H1 (cell line): Measurements from ENCODE around the gene LPGAT1. TPM values are rescaled to one million over a fixed set of nuclear protein-coding genes. Genes with fewer than 3 reads are reported as not detected.

ENCODE experiments used
- CTCF ChIA-PET: fragments of 300-600 bp; sonication (Branson Sonifier 250); formaldehyde crosslinking; loops from one replicate; lab custom pipeline; 2021; ENCODE audit not compliant: partially characterized antibody; lab: Charles Lee
- POLR2A ChIA-PET: fragments of 300-600 bp; sonication (Branson Sonifier 250); formaldehyde crosslinking; loops from one replicate; lab custom pipeline; 2021; ENCODE audit warnings: inconsistent platforms; ENCODE audit not compliant: partially characterized antibody; lab: Charles Lee
- DNase-seq, 2 experiments: peaks; one replicate each; pipeline versions ENCODE4 v3.0.0 to v3.0.0-alpha.2; 2010 to 2022; ENCODE audit warnings: low spot score in 2 of 2, low read depth in 1 of 2, mixed read lengths in 1 of 2
- FAIRE-seq: peaks from 2 replicates; lab custom pipeline; 2011; peaks lifted over from hg19 to GRCh38; lab: Jason Lieb, UNC
- H2AFZ ChIP-seq: 2 replicates; pipeline ENCODE4 v1.8.1; 2012; ENCODE audit warnings: low read length, inconsistent platforms
- H2AK5ac ChIP-seq: 2 replicates; pipeline ENCODE4 v1.6.1; 2013; ENCODE audit warnings: low read depth, low read length
- H2BK120ac ChIP-seq: replicated peaks from 2 replicates; pipeline ENCODE3; 2013; ENCODE audit warnings: low read depth, low read length, inconsistent platforms
- H2BK12ac ChIP-seq: 2 replicates; pipeline ENCODE4 v1.6.1; 2013; ENCODE audit warnings: low read depth, low read length
- H2BK15ac ChIP-seq: 2 replicates; pipeline ENCODE4 v1.6.1; 2013; ENCODE audit warnings: low read length
- H2BK20ac ChIP-seq: 2 replicates; pipeline ENCODE4 v1.6.1; 2013; ENCODE audit warnings: low read length
- H2BK5ac ChIP-seq: 2 replicates; pipeline ENCODE4 v1.6.1; 2013; ENCODE audit warnings: low read depth, low read length
- H3K14ac ChIP-seq: 2 replicates; pipeline ENCODE4 v1.6.1; 2013; ENCODE audit warnings: inconsistent platforms; ENCODE audit not compliant: insufficient read length
- H3K18ac ChIP-seq: 2 replicates; pipeline ENCODE4 v1.6.1; 2013; ENCODE audit warnings: low read length; ENCODE audit errors: extremely low read depth
- H3K23ac ChIP-seq: 2 replicates; pipeline ENCODE4 v1.6.1; 2013; ENCODE audit warnings: inconsistent platforms; ENCODE audit not compliant: insufficient read length
- H3K23me2 ChIP-seq: 2 replicates; pipeline ENCODE4 v1.6.1; 2013; ENCODE audit warnings: low read depth, low read length
- H3K27ac ChIP-seq: 2 replicates; pipeline ENCODE4 v1.6.1; 2011; ENCODE audit warnings: low read depth, low read length, inconsistent platforms
- H3K27me3 ChIP-seq, 4 experiments: replicated peaks in 1 of 4; 1 replicate in 1 of 4; 2 replicates in 3 of 4; pipeline versions ENCODE4 v1.6.1 to v1.8.1; 2011 to 2013; ENCODE audit warnings: low read length in 3 of 4, mild to moderate bottlenecking in 3 of 4, inconsistent platforms in 2 of 4, mixed read lengths in 2 of 4, moderate library complexity in 1 of 4; ENCODE audit not compliant: control insufficient read depth in 3 of 4, insufficient read depth in 3 of 4; ENCODE audit errors: extremely low read depth in 1 of 4
- H3K36me3 ChIP-seq, 4 experiments: 2 replicates each; pipeline versions ENCODE4 v1.6.1 to v1.8.1; 2011 to 2013; ENCODE audit warnings: mild to moderate bottlenecking in 4 of 4, low read length in 3 of 4, moderate library complexity in 2 of 4, control low read depth in 1 of 4, inconsistent platforms in 1 of 4; ENCODE audit not compliant: insufficient read depth in 4 of 4, control insufficient read depth in 2 of 4
- H3K4ac ChIP-seq: replicated peaks from 2 replicates; pipeline ENCODE3; 2013; ENCODE audit warnings: low read length, low read depth, mixed read lengths, inconsistent platforms; ENCODE audit not compliant: insufficient read length
- H3K4me1 ChIP-seq, 4 experiments: replicated peaks in 1 of 4; 1 replicate in 1 of 4; 2 replicates in 3 of 4; pipeline versions ENCODE4 v1.6.1 to v1.8.1; 2011 to 2013; ENCODE audit warnings: low read length in 3 of 4, inconsistent platforms in 2 of 4, mixed read lengths in 1 of 4; ENCODE audit not compliant: insufficient read depth in 4 of 4, control insufficient read depth in 3 of 4
- H3K4me2 ChIP-seq, 2 experiments: 2 replicates each; pipeline versions ENCODE4 v1.6.1 to v1.8.1; 2011 to 2013; ENCODE audit warnings: low read depth in 2 of 2, low read length in 2 of 2, control low read depth in 1 of 2, inconsistent platforms in 1 of 2, mild to moderate bottlenecking in 1 of 2; ENCODE audit not compliant: insufficient read depth in 1 of 2
- H3K4me3 ChIP-seq, 4 experiments: fragments of 200-600, 300-600 bp in 1 of 4; sonication (generic), shearing (Covaris generic), sonication (Bioruptor Twin) in 1 of 4; 2 replicates each; pipeline versions ENCODE4 v1.5.1 to v1.8.1; 2011 to 2016; ENCODE audit warnings: low read length in 4 of 4, low read depth in 3 of 4, control low read depth in 2 of 4, inconsistent platforms in 2 of 4, mild to moderate bottlenecking in 2 of 4, mixed read lengths in 1 of 4, moderate library complexity in 1 of 4; ENCODE audit not compliant: insufficient read depth in 2 of 4; ENCODE audit errors: extremely low read depth in 1 of 4
- H3K56ac ChIP-seq: replicated peaks from 2 replicates; pipeline ENCODE3; 2013; ENCODE audit warnings: low read depth, mild to moderate bottlenecking, mixed read lengths, low read length, inconsistent platforms; ENCODE audit not compliant: insufficient read length
- H3K79me1 ChIP-seq: 2 replicates; pipeline ENCODE4 v1.6.1; 2013; ENCODE audit warnings: low read depth, low read length, control low read depth
- H3K79me2 ChIP-seq, 2 experiments: 2 replicates each; pipeline versions ENCODE4 v1.6.1 to v1.8.1; 2012 to 2013; ENCODE audit warnings: low read length in 2 of 2, mild to moderate bottlenecking in 2 of 2, inconsistent platforms in 1 of 2; ENCODE audit not compliant: insufficient read depth in 2 of 2, control insufficient read depth in 1 of 2
- H3K9ac ChIP-seq, 4 experiments: replicated peaks in 1 of 4; 1 replicate in 1 of 4; 2 replicates in 3 of 4; pipeline versions ENCODE4 v1.6.1 to v1.8.1; 2011 to 2013; ENCODE audit warnings: low read depth in 3 of 4, low read length in 3 of 4, control low read depth in 2 of 4, mild to moderate bottlenecking in 2 of 4, moderate library complexity in 2 of 4, inconsistent platforms in 1 of 4; ENCODE audit errors: extremely low read depth in 1 of 4
- H3K9me3 ChIP-seq, 2 experiments: 2 replicates each; pipeline versions ENCODE4 v1.6.1 to v1.8.1; 2012 to 2013; ENCODE audit warnings: mild to moderate bottlenecking in 2 of 2, moderate library complexity in 2 of 2, control low read depth in 1 of 2, inconsistent platforms in 1 of 2, low read depth in 1 of 2, low read length in 1 of 2, mixed read lengths in 1 of 2; ENCODE audit not compliant: insufficient read depth in 2 of 2
- H4K20me1 ChIP-seq, 2 experiments: replicated peaks in 1 of 2; 2 replicates each; pipeline versions ENCODE3 to v1.8.1; 2011 to 2013; ENCODE audit warnings: inconsistent platforms in 2 of 2, low read length in 2 of 2, mild to moderate bottlenecking in 1 of 2; ENCODE audit not compliant: insufficient read depth in 2 of 2, control insufficient read depth in 1 of 2
- H4K5ac ChIP-seq: 2 replicates; pipeline ENCODE4 v1.6.1; 2013; ENCODE audit warnings: low read length, low read depth, mixed read lengths, inconsistent platforms; ENCODE audit not compliant: insufficient read length
- H4K8ac ChIP-seq: 2 replicates; pipeline ENCODE4 v1.8.0; 2013; ENCODE audit warnings: mild to moderate bottlenecking, moderate library complexity, low read length, inconsistent platforms; ENCODE audit not compliant: insufficient read depth; ENCODE audit errors: extremely low read depth
- H4K91ac ChIP-seq: replicated peaks from 2 replicates; pipeline ENCODE3; 2013; ENCODE audit warnings: low read length, mixed read lengths, inconsistent platforms; ENCODE audit not compliant: insufficient read length
- ASH2L ChIP-seq: fragments of 200-600, 300-600 bp; sonication (generic); IDR thresholded peaks from one replicate; pipeline ENCODE4 v1.7.1; 2017; ENCODE audit warnings: low read length
- BACH1 ChIP-seq: IDR thresholded peaks from 2 replicates; pipeline ENCODE4 v1.6.1; 2012; ENCODE audit warnings: low read length, improper control_type of control experiment
- BRCA1 ChIP-seq: IDR thresholded peaks from 2 replicates; pipeline ENCODE4 v1.6.1; 2012; ENCODE audit warnings: low read depth, low read length, improper control_type of control experiment
- CEBPB ChIP-seq: IDR thresholded peaks from 2 replicates; pipeline ENCODE4 v1.6.1; 2012; ENCODE audit warnings: low read depth, low read length
- EP300 ChIP-seq, 2 experiments: IDR thresholded peaks; 1 replicate in 1 of 2; 2 replicates in 1 of 2; pipeline ENCODE4 v1.6.1; 2011 to 2012; ENCODE audit warnings: low read depth in 2 of 2, low read length in 2 of 2, mild to moderate bottlenecking in 2 of 2, borderline replicate concordance in 1 of 2, inconsistent platforms in 1 of 2, moderate library complexity in 1 of 2
- RXRA ChIP-seq: IDR thresholded peaks from 2 replicates; pipeline ENCODE4 v1.6.1; 2011; ENCODE audit warnings: low read depth, mild to moderate bottlenecking, low read length, moderate library complexity; ENCODE audit not compliant: insufficient read depth
- SP4 ChIP-seq: IDR thresholded peaks from 2 replicates; pipeline ENCODE4 v1.6.1; 2012; ENCODE audit warnings: low read length, inconsistent platforms
- SRF ChIP-seq: IDR thresholded peaks from 2 replicates; pipeline ENCODE4 v1.6.1; 2011; ENCODE audit warnings: mild to moderate bottlenecking, low read depth, low read length, moderate library complexity
- TAF7 ChIP-seq: optimal IDR thresholded peaks from 2 replicates; pipeline ENCODE3; 2011; ENCODE audit warnings: low read depth, mild to moderate bottlenecking, inconsistent platforms, low read length, moderate library complexity, borderline replicate concordance
- TBP ChIP-seq: IDR thresholded peaks from 2 replicates; pipeline ENCODE4 v1.6.1; 2011; ENCODE audit warnings: low read depth, low read length, improper control_type of control experiment
- TEAD4 ChIP-seq: IDR thresholded peaks from 2 replicates; pipeline ENCODE4 v1.6.1; 2012; ENCODE audit warnings: low read depth, low read length, inconsistent platforms, mixed read lengths
- WGBS, 2 experiments: shearing (Covaris generic) in 1 of 2; methylation state at CpG; one replicate each; pipeline versions ENCODE4 v1.1.6 to v1.1.7; 2013 to 2015; ENCODE audit warnings: low lambda C conversion rate in 2 of 2, mixed read lengths in 2 of 2, inconsistent platforms in 1 of 2, low coverage in 1 of 2, missing lambda C conversion rate in 1 of 2; ENCODE audit not compliant: insufficient replicate concordance in 2 of 2, insufficient coverage in 1 of 2, insufficient read length in 1 of 2; ENCODE audit errors: extremely low coverage in 1 of 2, missing lambda C conversion rate in 1 of 2; 5-methylcytosine and 5-hydroxymethylcytosine counted together
- polyA plus RNA-seq, 7 experiments: library from polyadenylated mRNA; depleted of rRNA in 3 of 7; stranded (reverse) in 5 of 7; unstranded in 2 of 7; fragments of >200 nt in 5 of 7; fragments of 200-250 nt in 2 of 7; gene quantifications; 1 replicate in 5 of 7; 2 replicates in 1 of 7; 4 replicates in 1 of 7; pipeline versions ENCODE4 v1.2.1 to v1.2.3, GENCODE V29; 2011 to 2013; ENCODE audit warnings: missing spikeins in 2 of 7, mixed read lengths in 2 of 7
- total RNA-seq: library from RNA; stranded (reverse); fragmentation: NEBNext Ultra II Directional; extraction: Animal tissue kit (Norgen Biotek cat#: 25700); gene quantifications from 2 replicates; pipeline ENCODE4 v1.2.1, GENCODE V29; 2021
- TF ChIP-seq, protein P1 (sequence below): IDR thresholded peaks from 2 replicates; pipeline ENCODE4 v1.6.1; 2012; ENCODE audit warnings: low read length, inconsistent platforms

LPGAT1 gene
- total and polyA plus RNA-seq, 2 of the 8 experiments (the other 6 are each of a cell fraction or from before 2014, with no cell fraction given), result 2.3 to 13.5 TPM

DNA sequence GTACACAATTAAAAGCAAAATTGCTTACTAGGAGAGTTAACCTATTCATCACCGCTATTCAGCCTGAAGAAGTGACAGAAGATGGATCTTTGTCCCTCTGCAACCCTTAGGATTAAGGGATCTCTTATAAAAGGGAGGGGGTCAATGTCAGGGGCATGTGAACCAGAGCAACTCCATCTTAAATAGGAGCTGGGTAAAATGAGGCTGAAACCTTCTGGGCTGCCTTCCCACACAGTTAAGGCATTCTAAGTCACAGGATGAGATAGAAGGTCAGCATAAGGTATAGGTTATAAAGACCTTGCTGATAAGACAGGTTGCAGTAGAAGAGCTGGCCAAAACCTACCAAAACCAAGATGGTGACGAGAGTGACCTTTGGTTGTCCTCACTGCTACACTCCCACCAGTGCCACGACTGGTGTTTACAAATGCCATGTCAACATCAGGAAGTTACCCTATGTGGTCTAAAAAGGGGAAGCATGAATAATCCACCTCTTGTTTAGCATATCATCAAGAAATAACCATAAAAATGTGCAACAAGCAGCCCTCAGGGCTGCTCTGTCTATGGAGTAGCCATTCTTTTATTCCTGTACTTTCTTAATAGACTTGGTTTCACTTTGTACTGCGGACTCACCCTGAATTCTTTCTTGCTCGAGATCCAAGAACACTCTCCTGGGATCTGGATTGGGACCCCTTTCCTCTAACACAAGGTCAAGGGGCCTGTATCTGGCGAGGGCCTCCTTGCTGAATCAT is 119.8 kb downstream of the LPGAT1 start:
- H4K5ac ChIP-seq, result no peak overlapping the region
- H3K79me1 ChIP-seq, result no peaks in the 10 kb centered on the region
- DNase-seq (no peak), FAIRE-seq (no peak)
- H3K4me3 ChIP-seq, result no peak overlapping the region
- H3K27ac ChIP-seq, result no peak overlapping the region
- H2AK5ac ChIP-seq, result no peak overlapping the region
- no peak overlapping the region for H2BK12ac ChIP-seq
- no peak overlapping the region for H3K9ac ChIP-seq
- H3K4ac ChIP-seq, result no peak overlapping the region
- CTCF ChIA-PET, result interaction anchor here (0.8 to 1.6 kb wide), 3 partner anchors 12 to 30 kb away, joined by 3 to 9 read pairs (median 3); no protein-coding TSS in a partner anchor
- H2BK120ac ChIP-seq, result no peak overlapping the region
- peaks cover 0 to under 1% of the 10 kb centered on the region in 2 experiments for H4K20me1 ChIP-seq
- H3K23me2 ChIP-seq, result no peaks in the 10 kb centered on the region
- no peak overlapping the region for H3K23ac ChIP-seq
- H3K79me2 ChIP-seq, result no peaks in the 10 kb centered on the region
- no peak overlapping the region for H2AFZ ChIP-seq
- H2BK5ac ChIP-seq, result no peak overlapping the region
- no peak overlapping the region for H2BK15ac ChIP-seq
- POLR2A ChIA-PET, result no interaction called here
- WGBS, 2 experiments, result 82% methylated on average over 6 of the region's 6 CpGs; no CpG with 5 or more reads in 1 of the 2 experiments
- H4K8ac ChIP-seq, result no peak overlapping the region
- H3K4me2 ChIP-seq, result no peak overlapping the region
- H3K9me3 ChIP-seq, result no peaks in the 10 kb centered on the region
- no peaks in the 10 kb centered on the region for H3K27me3 ChIP-seq
- H3K36me3 ChIP-seq, result no peaks in the 10 kb centered on the region
- H3K56ac ChIP-seq, result no peak overlapping the region
- H3K18ac ChIP-seq, result no peak overlapping the region
- H3K4me1 ChIP-seq, result no peaks in the 10 kb centered on the region
- no peak overlapping the region for H2BK20ac ChIP-seq
- no peak overlapping the region for H3K14ac ChIP-seq
- no peak overlapping the region for H4K91ac ChIP-seq
- TF ChIP-seq, protein P1, sequence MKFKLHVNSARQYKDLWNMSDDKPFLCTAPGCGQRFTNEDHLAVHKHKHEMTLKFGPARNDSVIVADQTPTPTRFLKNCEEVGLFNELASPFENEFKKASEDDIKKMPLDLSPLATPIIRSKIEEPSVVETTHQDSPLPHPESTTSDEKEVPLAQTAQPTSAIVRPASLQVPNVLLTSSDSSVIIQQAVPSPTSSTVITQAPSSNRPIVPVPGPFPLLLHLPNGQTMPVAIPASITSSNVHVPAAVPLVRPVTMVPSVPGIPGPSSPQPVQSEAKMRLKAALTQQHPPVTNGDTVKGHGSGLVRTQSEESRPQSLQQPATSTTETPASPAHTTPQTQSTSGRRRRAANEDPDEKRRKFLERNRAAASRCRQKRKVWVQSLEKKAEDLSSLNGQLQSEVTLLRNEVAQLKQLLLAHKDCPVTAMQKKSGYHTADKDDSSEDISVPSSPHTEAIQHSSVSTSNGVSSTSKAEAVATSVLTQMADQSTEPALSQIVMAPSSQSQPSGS, result no peak
- TF ChIP-seq SRF (no peak), SP4 (no peak), BRCA1 (no peak), TBP (no peak), TAF7 (no peak), CEBPB (no peak), RXRA (no peak), BACH1 (no peak), EP300 (IDR thresholded peaks at IDR 0.05; ENCODE audit: borderline replicate concordance in 1 of 2, low read depth in 2 of 2, low read length in 2 of 2) (no peak), ASH2L (no peak), TEAD4 (no peak)
